HG02970 (cell line): ENCODE data around the gene NUDT8.
"Not testable (repeated sequence)": the region's sequence is repeated elsewhere in the genome, so short reads cannot be mapped to it uniquely, and the experiment has no call there.

Source experiments
- ATAC-seq: cut with Tn5 transposase; IDR thresholded peaks from one replicate; pipeline ENCODE4 v1.9.1; 2021; ENCODE audit warnings: mild to moderate bottlenecking, moderate library complexity, moderate number of reproducible peaks; ENCODE audit not compliant: unreplicated experiment, low FRiP score

Gene NUDT8

GRCh38 chr11:67644042-67644441 lies 14.3 kb upstream of the NUDT8 start:
- no peak for ATAC-seq

DNA sequence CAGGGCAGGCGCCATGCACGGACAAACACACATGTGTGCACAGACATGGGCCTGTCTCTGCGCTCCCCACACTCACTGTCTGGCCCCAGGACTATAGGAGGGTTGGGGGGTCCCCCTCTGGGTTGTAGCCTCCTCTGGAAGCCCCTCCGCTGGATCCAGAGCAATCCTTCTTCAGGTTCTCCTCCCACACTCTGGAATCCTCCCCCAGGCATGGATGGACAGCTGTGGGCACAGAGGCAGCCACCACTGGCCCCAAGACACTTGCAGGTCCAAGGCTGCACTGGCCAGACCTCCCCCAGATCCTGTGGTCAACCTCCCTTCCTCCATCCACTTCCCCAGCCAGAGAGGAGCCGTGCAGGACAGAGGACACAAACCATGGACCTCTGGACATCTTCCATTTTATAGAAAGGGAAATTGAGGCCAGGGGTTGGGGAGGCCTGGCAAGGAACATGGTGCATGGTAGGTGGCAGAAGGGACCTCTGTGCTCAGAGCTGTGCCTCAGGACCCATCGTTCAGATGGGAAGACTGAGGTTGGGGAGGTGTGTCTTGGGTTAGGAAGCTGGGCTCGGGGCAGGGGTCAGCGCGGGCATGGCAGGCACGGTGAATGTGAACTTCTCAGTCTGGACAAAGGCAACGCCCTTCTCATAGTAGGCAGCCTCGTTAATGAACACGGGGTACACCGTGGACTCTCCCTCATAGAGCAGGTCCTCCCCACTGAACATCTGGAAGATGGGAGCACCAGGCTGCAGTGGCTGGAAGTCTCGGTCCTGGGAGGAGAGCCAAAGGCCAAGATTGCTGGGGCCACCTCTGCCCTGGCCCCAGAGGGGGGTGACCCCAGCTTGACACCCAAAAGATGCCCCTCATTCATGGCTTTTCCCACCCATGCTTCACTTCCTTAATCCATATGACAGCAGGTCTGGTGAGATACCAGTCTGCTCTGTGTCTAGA lies 12.7 kb upstream of the NUDT8 start:
- ATAC-seq = no peak

- no peak for ATAC-seq
Observed at GRCh38 chr11:67641338-67642172, 11.8 kb upstream of the NUDT8 start.

DNA sequence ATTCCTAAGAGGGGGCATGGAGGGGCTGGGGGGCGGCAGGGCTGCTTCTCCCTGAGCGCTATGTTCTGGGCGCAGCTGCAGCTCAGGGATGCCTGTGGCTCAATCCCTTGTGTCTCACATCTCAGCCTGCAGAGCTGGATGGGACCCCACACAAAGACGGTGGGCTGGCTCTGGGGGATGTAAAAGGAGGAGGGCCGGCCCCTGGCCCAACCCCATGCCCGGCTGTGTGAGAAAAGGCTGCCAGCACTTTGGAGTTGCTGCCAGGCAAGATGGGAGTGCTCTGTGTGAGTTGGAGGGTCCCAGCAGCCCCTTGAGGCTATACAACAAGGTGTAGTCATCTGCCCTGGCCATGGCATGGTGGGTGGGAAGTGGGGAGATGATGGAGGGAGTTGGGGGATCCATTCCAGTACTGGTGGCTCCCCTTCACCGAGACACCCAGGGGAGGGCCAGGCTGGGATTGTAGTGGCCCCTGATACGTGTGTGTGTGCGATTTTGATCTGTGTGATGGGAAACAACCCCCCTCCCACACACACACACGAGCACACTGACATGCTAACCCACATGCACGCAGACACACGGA lies 11.1 kb upstream of the NUDT8 start:
- ATAC-seq = no peak

GRCh38 chr11:67640021-67640757 lies 10.5 kb upstream of the NUDT8 start:
- ATAC-seq = no peak

GRCh38 chr11:67639438-67639859 lies 9.7 kb upstream of the NUDT8 start, which contains the start of gene TBX10:
TSS of gene TBX10 (minus strand) at chr11:67639763. CDS start at chr11:67639472, 291 bp downstream.
- ATAC-seq = no peak

GRCh38 chr11:67638535-67639437 lies 9.0 kb upstream of the NUDT8 start:
- ATAC-seq = no peak

GRCh38 chr11:67637441-67637840 lies 7.7 kb upstream of the NUDT8 start:
- not testable (repeated sequence) for ATAC-seq

GRCh38 chr11:67636962-67637361 lies 7.2 kb upstream of the NUDT8 start:
- no peak for ATAC-seq

DNA sequence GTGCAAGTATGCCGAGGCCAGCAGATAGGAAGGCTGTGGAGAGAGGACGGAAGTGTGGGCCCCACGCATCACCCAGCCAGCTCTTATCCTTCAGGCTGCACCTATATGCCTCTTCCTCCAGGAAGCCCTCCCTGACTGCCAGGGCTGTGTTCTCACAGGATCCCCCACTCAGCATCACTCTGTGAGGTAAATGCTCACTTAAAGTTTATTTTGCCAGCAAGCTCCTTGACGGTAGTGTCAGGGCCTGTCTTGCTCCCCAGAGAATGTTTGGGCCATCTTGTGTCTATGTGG lies 5.4 kb upstream of the NUDT8 start:
- no peak for ATAC-seq

DNA sequence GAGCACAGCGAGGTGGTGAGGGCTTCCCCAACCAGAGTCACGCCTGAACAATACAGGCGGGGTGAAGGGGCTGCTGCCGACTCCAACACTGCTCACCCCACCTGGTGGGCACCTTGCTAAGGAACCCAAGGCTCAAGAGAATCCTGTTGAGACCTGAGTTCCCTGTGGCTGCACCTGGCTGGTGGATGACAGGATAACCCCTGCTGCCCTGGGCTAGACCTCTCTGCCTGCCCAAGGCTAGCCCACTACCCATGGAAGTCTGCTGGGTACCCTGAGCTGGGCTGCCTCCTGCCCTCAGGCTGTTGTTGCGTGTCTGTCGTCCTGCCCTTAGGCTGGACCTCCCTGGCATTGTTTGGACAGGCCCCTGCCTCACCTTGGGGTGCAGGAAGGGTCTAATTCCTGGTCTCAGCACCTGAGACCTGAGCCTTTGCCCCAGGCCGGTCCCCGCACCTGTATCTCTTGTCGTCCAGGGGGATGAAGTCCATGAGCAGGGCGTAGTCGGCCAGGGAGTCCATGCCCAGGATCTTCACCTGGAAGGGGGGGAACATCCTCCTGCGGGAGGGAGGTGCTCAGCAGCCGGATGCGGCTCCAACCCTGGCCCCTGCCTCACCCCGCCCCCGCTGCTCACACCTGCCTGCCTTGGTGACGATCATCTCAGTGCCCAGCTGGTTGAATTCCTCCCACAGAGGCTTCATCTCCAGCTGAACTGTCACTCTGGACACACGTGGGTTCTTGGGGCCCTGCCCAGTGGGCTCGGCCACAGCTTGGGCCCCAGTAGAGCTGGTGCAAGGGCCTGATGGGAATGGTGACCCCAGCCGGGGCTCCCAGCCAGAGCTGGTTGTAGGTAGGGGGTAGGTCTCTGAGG lies 4.9 kb upstream of the NUDT8 start:
- ATAC-seq = no peak

- ATAC-seq = no peak
Observed at GRCh38 chr11:67633758-67634365, 4.1 kb upstream of the NUDT8 start.

DNA sequence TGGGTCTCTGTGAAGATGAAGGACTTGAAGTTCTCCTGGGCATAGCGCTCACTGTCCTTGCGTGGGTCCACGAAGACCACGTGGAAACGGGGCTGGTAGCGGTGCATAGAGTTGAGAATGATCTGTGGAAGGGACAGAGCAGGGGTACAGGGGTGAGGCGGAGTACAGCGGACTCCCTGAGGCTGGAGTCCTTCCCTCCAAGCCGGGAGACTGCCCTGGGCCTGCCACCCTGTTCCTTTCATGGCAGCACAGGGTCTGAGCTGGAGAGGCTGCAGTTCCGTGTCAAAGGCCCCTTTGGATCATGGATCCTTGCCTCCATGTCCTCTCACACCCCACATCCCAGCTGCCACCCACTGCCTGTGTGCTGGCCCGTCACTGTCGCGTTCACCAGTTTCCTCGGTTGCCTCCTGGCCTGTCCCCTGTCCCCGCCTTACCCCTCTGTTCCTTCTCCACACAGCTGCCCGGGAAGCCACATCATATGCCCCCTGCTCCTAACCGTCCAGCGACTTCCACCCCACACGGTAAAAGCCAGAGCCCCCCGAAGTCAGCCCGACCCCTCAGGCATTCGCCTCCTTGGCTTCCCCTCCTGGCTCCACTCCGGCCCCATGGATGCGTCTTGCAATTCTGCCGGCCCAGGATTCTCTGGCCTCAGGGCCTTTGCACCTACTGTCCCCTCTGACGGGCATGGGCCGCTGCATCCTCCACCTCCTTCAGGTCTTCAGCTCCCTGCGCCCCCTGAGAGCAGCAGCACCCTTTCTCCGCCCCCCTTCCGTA lies 3.4 kb upstream of the NUDT8 start:
- ATAC-seq = no peak

DNA sequence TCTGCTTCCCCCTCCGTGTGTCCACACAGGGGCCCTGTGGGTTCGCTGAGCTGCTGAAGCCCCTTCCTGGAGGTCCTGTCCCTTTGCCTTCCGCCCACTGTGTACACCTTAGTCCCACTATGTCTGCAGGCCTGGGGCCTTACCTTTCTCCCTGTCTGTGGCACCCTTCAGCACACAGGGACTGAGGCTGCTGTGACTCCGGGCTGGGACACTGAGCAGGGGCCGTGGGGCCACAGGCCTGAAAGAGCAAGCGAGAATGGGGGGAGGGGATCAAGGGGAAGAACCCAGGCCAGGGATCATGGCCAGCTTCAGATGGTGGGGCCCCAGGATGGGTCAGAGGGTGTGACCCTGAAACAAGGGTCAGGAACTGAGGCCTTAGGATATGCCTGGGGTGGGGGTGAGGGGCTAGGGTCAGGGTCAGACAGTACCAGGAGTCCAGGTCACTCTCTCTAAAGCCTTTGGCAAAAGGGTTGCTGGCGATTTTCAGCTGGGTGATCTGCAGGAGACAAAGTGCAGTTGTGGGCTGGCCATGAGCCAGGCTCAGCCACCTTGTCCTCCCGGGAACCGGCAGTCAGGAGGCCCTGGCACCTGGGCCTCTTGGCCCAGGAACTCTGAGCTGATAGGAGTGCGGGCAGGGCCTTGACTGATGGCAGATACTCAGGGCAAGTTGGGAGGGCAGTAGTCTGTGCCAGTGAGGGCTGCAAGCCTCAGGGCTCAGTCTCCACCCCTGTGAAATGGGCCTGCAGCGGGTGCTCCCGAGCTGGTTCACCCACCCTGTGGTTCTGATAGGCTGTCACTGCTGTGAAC lies 2.6 kb upstream of the NUDT8 start:
- ATAC-seq = no peak

DNA sequence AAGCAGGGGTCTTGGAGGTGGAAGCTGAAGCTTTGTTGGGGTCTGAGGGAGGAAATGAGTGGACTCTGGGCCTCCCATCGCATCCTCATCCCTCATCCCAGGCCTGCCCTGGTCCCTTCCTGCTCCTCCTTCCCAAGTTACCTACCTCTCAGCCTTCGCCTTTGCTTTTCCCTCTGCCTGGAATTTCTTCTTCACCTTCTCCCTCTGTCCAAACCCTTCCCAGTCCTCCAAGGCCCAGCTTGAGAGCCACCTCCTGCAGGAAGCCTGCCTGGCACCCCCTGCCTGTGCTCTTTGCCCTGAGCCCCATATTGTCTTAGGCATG lies 2.1 kb upstream of the NUDT8 start:
- ATAC-seq = no peak

DNA sequence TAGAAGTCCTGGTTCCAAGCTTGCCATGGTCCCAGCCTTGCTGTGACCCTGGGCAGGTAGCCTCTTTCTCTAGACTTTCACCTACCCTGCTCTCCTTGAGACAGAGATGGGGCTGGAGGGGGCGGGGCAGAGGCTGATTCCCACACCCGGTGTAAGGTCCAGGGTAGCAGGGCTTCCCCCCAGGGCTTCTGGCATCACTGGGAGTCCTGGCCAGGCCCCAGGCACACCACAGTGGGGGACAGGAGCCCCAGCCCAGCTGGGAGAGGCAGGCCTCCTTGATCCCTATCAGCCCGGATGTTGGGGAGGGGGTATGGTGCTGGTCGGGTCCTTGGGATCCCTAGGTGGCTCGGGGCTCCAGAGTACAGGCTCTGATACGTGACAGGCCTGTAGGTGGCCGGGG lies 1.7 kb upstream of the NUDT8 start:
- ATAC-seq = no peak

- ATAC-seq = no peak
Observed at GRCh38 chr11:67630943-67631331, 1.2 kb upstream of the NUDT8 start.
